Endothelial cell of umbilical vein (primary cell): ENCODE measurements around the gene LRP1B. TPM values are rescaled to one million over a fixed set of nuclear protein-coding genes. Genes with fewer than 3 reads are reported as not detected.

Experiments used
- BruUV-seq: library from RNA; stranded (reverse); fragments of 400-500 nt; replicated peaks from 2 replicates; lab custom pipeline; 2021; lab: Mats Ljungman, UMichigan
- CTCF ChIA-PET: fragments of 300-600, 350-600 bp; sonication (Branson Sonifier 250); formaldehyde crosslinking; loops from one replicate; lab custom pipeline; 2021; ENCODE audit warnings: antibody characterized with exemption, inconsistent platforms; lab: Charles Lee
- POLR2A ChIA-PET: fragments of 300-600, 350-600 bp; sonication (Branson Sonifier 250); formaldehyde crosslinking; loops from one replicate; lab custom pipeline; 2021; ENCODE audit warnings: antibody characterized with exemption, inconsistent platforms; lab: Charles Lee
- DNase-seq: peaks from one replicate; pipeline ENCODE4 v3.0.0-alpha.2; 2011; ENCODE audit warnings: low read depth, low spot score
- FAIRE-seq: peaks from 2 replicates; lab custom pipeline; 2011; peaks lifted over from hg19 to GRCh38; lab: Jason Lieb, UNC
- H2AFZ ChIP-seq: 2 replicates; pipeline ENCODE4 v1.6.0; 2012; ENCODE audit warnings: low read depth, low read length, control low read depth, inconsistent platforms
- H3K27ac ChIP-seq: 2 replicates; pipeline ENCODE4 v1.5.1; 2011; ENCODE audit warnings: low read depth, mild to moderate bottlenecking, control low read depth, low read length, moderate library complexity; ENCODE audit not compliant: insufficient read depth
- H3K27me3 ChIP-seq, 2 experiments: 2 replicates each; pipeline versions ENCODE4 v1.6.0 to v1.6.1; 2011; ENCODE audit warnings: low read length in 2 of 2, mixed read lengths in 1 of 2; ENCODE audit not compliant: control insufficient read depth in 2 of 2, insufficient read depth in 2 of 2
- H3K36me3 ChIP-seq, 2 experiments: 2 replicates in 1 of 2; 3 replicates in 1 of 2; pipeline ENCODE4 v1.5.1; 2011; ENCODE audit warnings: low read length in 2 of 2, mild to moderate bottlenecking in 1 of 2, moderate library complexity in 1 of 2; ENCODE audit not compliant: control insufficient read depth in 2 of 2, insufficient read depth in 2 of 2; ENCODE audit errors: extremely low read depth in 1 of 2
- H3K4me1 ChIP-seq: 3 replicates; pipeline ENCODE4 v1.5.1; 2011; ENCODE audit warnings: mild to moderate bottlenecking, low read length; ENCODE audit not compliant: control insufficient read depth, insufficient read depth; ENCODE audit errors: extremely low read depth
- H3K4me2 ChIP-seq: 2 replicates; pipeline ENCODE4 v1.6.1; 2011; ENCODE audit warnings: low read length, control low read depth, mixed read lengths; ENCODE audit not compliant: insufficient read depth
- H3K4me3 ChIP-seq, 3 experiments: fragments of 200-600 bp in 1 of 3; sonication (generic), shearing (Covaris generic) in 1 of 3; replicated peaks in 1 of 3; 2 replicates each; pipeline ENCODE4 v1.5.1; 2011 to 2016; ENCODE audit warnings: control low read depth in 3 of 3, low read length in 3 of 3, mild to moderate bottlenecking in 2 of 3, inconsistent platforms in 1 of 3, low read depth in 1 of 3, moderate library complexity in 1 of 3; ENCODE audit not compliant: insufficient read depth in 1 of 3
- H3K79me2 ChIP-seq: 2 replicates; pipeline ENCODE4 v1.6.0; 2012; ENCODE audit warnings: low read length, inconsistent platforms; ENCODE audit not compliant: control insufficient read depth, insufficient read depth
- H3K9ac ChIP-seq: replicated peaks from 2 replicates; pipeline ENCODE3; 2011; ENCODE audit warnings: low read length, control low read depth; ENCODE audit not compliant: insufficient read depth; ENCODE audit errors: extremely low read depth
- H3K9me1 ChIP-seq: replicated peaks from 3 replicates; pipeline ENCODE4 v1.6.0; 2011; ENCODE audit warnings: mild to moderate bottlenecking, low read length; ENCODE audit not compliant: control insufficient read depth, insufficient read depth; ENCODE audit errors: extremely low read depth
- H3K9me3 ChIP-seq: replicated peaks from 2 replicates; pipeline ENCODE4 v1.5.1; 2012; ENCODE audit warnings: low read length, inconsistent platforms; ENCODE audit not compliant: control insufficient read depth, insufficient read depth
- H4K20me1 ChIP-seq: replicated peaks from 2 replicates; pipeline ENCODE3; 2011; ENCODE audit warnings: mild to moderate bottlenecking, low read length; ENCODE audit not compliant: control insufficient read depth, insufficient read depth; ENCODE audit errors: extremely low read depth
- EZH2 ChIP-seq: IDR thresholded peaks from 2 replicates; pipeline ENCODE4 v1.6.1; 2012; ENCODE audit warnings: borderline replicate concordance, low read depth, mild to moderate bottlenecking, moderate library complexity, low read length, inconsistent platforms; ENCODE audit not compliant: severe bottlenecking
- MYC ChIP-seq: IDR thresholded peaks from one replicate; pipeline ENCODE4 v1.6.1; 2011; ENCODE audit warnings: mild to moderate bottlenecking, low read depth, low read length
- POLR2A ChIP-seq: IDR thresholded peaks from 2 replicates; pipeline ENCODE4 v1.6.1; 2012; ENCODE audit warnings: low read depth, mild to moderate bottlenecking, control low read depth, low read length
- POLR2AphosphoS5 ChIP-seq: IDR thresholded peaks from 2 replicates; pipeline ENCODE4 v1.6.1; 2012; ENCODE audit warnings: low read depth, mild to moderate bottlenecking, control low read depth, low read length, moderate library complexity; ENCODE audit not compliant: insufficient read depth
- dilution Hi-C: fragments of 300-500 bp; cut with MboI; formaldehyde crosslinking; loops from one replicate; pipeline ENCODE4 v1.15.0; 2019; ENCODE audit warnings: low sequenced_read_pairs; ENCODE audit not compliant: extremely low pct_ligation_motif_present
- intact Hi-C: fragments of 100-400 bp; cut with micrococcal nuclease; formaldehyde crosslinking; loops from one replicate; pipeline ENCODE4 v1.10.0; 2022
- polyA plus RNA-seq, 4 experiments: library from polyadenylated mRNA; depleted of rRNA in 3 of 4; stranded (reverse) in 3 of 4; unstranded in 1 of 4; fragments of >200 nt; gene quantifications; 2 replicates each; pipeline versions ENCODE4 v1.2.1 to v1.2.3, GENCODE V29; 2011 to 2012; ENCODE audit warnings: missing spikeins in 1 of 4
- total RNA-seq: library from RNA; stranded (reverse); gene quantifications from 2 replicates; pipeline ENCODE4 v1.2.3, GENCODE V29; 2021
- TF ChIP-seq, protein P1 (sequence below), 2 donors: IDR thresholded peaks; 1 replicate in 1 of 2; 2 replicates in 1 of 2; pipeline ENCODE4 v1.5.1; 2011; ENCODE audit warnings: low read length in 2 of 2, mild to moderate bottlenecking in 2 of 2, moderate library complexity in 2 of 2, control low read depth in 1 of 2, inconsistent platforms in 1 of 2, low read depth in 1 of 2; ENCODE audit not compliant: insufficient read depth in 1 of 2; ENCODE audit errors: extremely low read depth in 1 of 2

The LRP1B gene
- total and polyA plus RNA-seq, 2 donors (not counting 3 experiments of a cell fraction or from before 2014, with no cell fraction given), result 0.03 to 0.07 TPM

DNA sequence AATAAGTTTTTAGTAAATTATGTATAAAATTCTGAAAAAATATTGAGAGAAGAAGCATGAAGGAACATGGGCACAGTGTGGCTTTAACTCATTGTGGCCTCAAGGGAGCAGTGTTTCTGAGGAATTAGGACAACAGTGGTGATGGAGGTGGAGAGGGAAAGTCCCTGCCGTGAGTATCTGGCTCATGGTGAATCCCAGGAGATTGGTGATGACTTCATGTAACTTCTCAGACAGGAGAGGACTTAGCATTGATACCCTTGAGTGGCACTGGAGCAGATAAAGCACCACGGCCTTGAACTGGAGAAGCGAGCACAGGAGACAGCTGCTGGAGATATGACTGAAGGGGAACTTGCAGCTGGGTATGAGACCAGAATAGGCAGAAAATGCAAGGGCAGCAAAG is 35.0 kb upstream of the LRP1B start:
- dilution Hi-C loops, result no loop called here

DNA sequence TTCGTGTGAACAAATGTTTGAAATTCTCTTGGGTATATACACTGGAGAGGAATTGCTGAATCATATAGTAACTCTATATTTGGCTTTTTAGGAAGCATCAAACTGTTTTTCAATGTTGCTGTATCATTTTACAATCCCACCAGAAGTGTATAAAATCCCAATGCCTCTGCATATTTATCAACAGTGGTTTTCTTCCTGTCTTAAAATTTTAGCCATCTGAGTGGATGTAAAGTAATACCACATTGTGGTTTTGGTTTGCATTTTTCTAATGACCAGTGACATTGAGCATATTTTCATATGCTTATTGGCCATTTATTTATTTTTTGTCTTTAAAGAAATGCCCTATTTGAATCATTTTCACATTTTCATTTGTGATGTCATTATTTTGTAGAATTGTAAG is 22.8 kb upstream of the LRP1B start:
- Histone ChIP-seq H3K4me2 (no peak overlapping the region), H4K20me1 (no peaks in the 10 kb centered on the region), H3K9ac (no peak overlapping the region), H3K9me1 (no peaks in the 10 kb centered on the region), H3K27ac (no peak overlapping the region), H3K36me3 (no peaks in the 10 kb centered on the region), H3K4me1 (no peaks in the 10 kb centered on the region), H3K27me3 (no peaks in the 10 kb centered on the region), H3K4me3 (no peak overlapping the region), H3K79me2 (no peaks in the 10 kb centered on the region), H3K9me3 (no peaks in the 10 kb centered on the region), H2AFZ (no peak overlapping the region)
- intact Hi-C loops, result no loop called here
- ChIA-PET CTCF (interaction anchor here (1.1 kb wide), 1 partner anchor 41 kb away, joined by 3 read pairs; no protein-coding TSS in a partner anchor), POLR2A (no interaction called here)
- no peak for FAIRE-seq
- dilution Hi-C loops, result no loop called here
- DNase-seq, result no peak
- no TSS peak for BruUV-seq
- TF ChIP-seq POLR2AphosphoS5, result no peak
- TF ChIP-seq, protein P1, sequence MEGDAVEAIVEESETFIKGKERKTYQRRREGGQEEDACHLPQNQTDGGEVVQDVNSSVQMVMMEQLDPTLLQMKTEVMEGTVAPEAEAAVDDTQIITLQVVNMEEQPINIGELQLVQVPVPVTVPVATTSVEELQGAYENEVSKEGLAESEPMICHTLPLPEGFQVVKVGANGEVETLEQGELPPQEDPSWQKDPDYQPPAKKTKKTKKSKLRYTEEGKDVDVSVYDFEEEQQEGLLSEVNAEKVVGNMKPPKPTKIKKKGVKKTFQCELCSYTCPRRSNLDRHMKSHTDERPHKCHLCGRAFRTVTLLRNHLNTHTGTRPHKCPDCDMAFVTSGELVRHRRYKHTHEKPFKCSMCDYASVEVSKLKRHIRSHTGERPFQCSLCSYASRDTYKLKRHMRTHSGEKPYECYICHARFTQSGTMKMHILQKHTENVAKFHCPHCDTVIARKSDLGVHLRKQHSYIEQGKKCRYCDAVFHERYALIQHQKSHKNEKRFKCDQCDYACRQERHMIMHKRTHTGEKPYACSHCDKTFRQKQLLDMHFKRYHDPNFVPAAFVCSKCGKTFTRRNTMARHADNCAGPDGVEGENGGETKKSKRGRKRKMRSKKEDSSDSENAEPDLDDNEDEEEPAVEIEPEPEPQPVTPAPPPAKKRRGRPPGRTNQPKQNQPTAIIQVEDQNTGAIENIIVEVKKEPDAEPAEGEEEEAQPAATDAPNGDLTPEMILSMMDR (IDR thresholded peaks at IDR 0.05; ENCODE audit: extremely low read depth in 1 of 2, insufficient read depth in 1 of 2, low read depth in 1 of 2, low read length in 2 of 2), result no peak
- no peak for TF ChIP-seq EZH2

More for the DNA sequence above, 35.0 kb upstream of the LRP1B start:
- intact Hi-C loops, result loop anchor here (1.0 to 10.0 kb wide), 5 partner anchors 119 to 824 kb away; no protein-coding TSS in a partner anchor
- Histone ChIP-seq H3K9me3 (no peaks in the 10 kb centered on the region), H3K27me3 (peaks cover 0 to 5% of the 10 kb centered on the region in 2 experiments), H3K27ac (no peak overlapping the region), H4K20me1 (no peaks in the 10 kb centered on the region), H3K4me2 (no peak overlapping the region), H3K79me2 (no peaks in the 10 kb centered on the region), H3K36me3 (no peaks in the 10 kb centered on the region), H3K9ac (no peak overlapping the region), H3K9me1 (no peaks in the 10 kb centered on the region), H3K4me1 (no peaks in the 10 kb centered on the region), H3K4me3 (no peak overlapping the region), H2AFZ (peak overlapping the region; percentile 72)
- ChIA-PET POLR2A (no interaction called here), CTCF (interaction anchor here (0.5 to 2.8 kb wide), 15 partner anchors 9 to 823 kb away, joined by 3 to 26 read pairs (median 4); no protein-coding TSS in a partner anchor)
- DNase-seq (peak; percentile 74), FAIRE-seq (peak; percentile 75)
- no TSS peak for BruUV-seq
- TF ChIP-seq MYC, result no peak
- no peak for TF ChIP-seq POLR2A
- TF ChIP-seq, protein P1 (IDR thresholded peaks at IDR 0.05; ENCODE audit: extremely low read depth in 1 of 2, insufficient read depth in 1 of 2, low read depth in 1 of 2, low read length in 2 of 2), result peak; percentile 30 to 53
- no peak for TF ChIP-seq EZH2
- no peak for TF ChIP-seq POLR2AphosphoS5
